GM23338 (cell line): ENCODE results near the gene KCNIP3. TPM values are rescaled to one million over a fixed set of nuclear protein-coding genes. Genes with fewer than 3 reads are reported as not detected.

Experiments used
- ATAC-seq: fragments of 200-7000 bp; cut with Tn5 transposase; 3 replicates; pipeline ENCODE4 v1.9.1; 2020
- DNase-seq: peaks from one replicate; pipeline ENCODE4 v3.0.0-alpha.2; 2015; ENCODE audit warnings: low spot score
- H2AFZ ChIP-seq: fragments of 200-600 bp; sonication (generic); 2 replicates; pipeline ENCODE4 v1.8.0; 2016; ENCODE audit warnings: antibody characterized with exemption, mild to moderate bottlenecking, moderate library complexity
- H3F3A ChIP-seq: fragments of 200-600 bp; sonication (generic); replicated peaks from 2 replicates; pipeline ENCODE4 v1.8.0; 2017; ENCODE audit warnings: antibody characterized with exemption, mixed run types, low read depth
- H3K27ac ChIP-seq: fragments of 200-600 bp; sonication (generic); 2 replicates; pipeline ENCODE4 v1.6.1; 2016; ENCODE audit warnings: low read depth
- H3K27me3 ChIP-seq: fragments of 200-600 bp; sonication (generic); 2 replicates; pipeline ENCODE4 v1.8.0; 2016; ENCODE audit warnings: mild to moderate bottlenecking, mixed run types, moderate library complexity; ENCODE audit not compliant: insufficient read depth
- H3K36me3 ChIP-seq: fragments of 200-600 bp; sonication (generic); 2 replicates; pipeline ENCODE4 v1.8.0; 2016; ENCODE audit warnings: mild to moderate bottlenecking; ENCODE audit not compliant: insufficient read depth
- H3K4me1 ChIP-seq: fragments of 200-600 bp; sonication (generic); 2 replicates; pipeline ENCODE4 v1.8.0; 2016; ENCODE audit warnings: mild to moderate bottlenecking, moderate library complexity; ENCODE audit not compliant: insufficient read depth
- H3K4me2 ChIP-seq: fragments of 200-600 bp; sonication (generic); 2 replicates; pipeline ENCODE4 v1.7.1; 2017; ENCODE audit warnings: mixed run types
- H3K4me3 ChIP-seq: fragments of 200-600 bp; sonication (generic); 2 replicates; pipeline ENCODE4 v1.6.1; 2016; ENCODE audit warnings: mixed run types
- H3K79me2 ChIP-seq: fragments of 200-600 bp; sonication (generic); replicated peaks from 2 replicates; pipeline ENCODE4 v1.8.0; 2017; ENCODE audit warnings: mild to moderate bottlenecking; ENCODE audit not compliant: insufficient read depth
- H3K9me2 ChIP-seq: fragments of 200-600 bp; sonication (generic); 2 replicates; pipeline ENCODE4 v1.8.0; 2017; ENCODE audit not compliant: insufficient read depth
- H4K20me1 ChIP-seq: fragments of 200-600 bp; sonication (generic); replicated peaks from 2 replicates; pipeline ENCODE4 v1.8.0; 2017; ENCODE audit warnings: mild to moderate bottlenecking; ENCODE audit not compliant: insufficient read depth
- H3K27ac Mint-ChIP-seq: 2 replicates; pipeline ENCODE4 v1.8.0; 2020; ENCODE audit warnings: inconsistent platforms, mild to moderate bottlenecking, moderate library complexity, mixed read lengths
- H3K27me3 Mint-ChIP-seq: 3 replicates; pipeline ENCODE4 v1.8.0; 2022; ENCODE audit warnings: low read depth, mild to moderate bottlenecking, moderate library complexity, mixed read lengths, inconsistent platforms; ENCODE audit not compliant: insufficient read depth, poor library complexity
- H3K36me3 Mint-ChIP-seq: 3 replicates; pipeline ENCODE4 v1.8.0; 2021; ENCODE audit warnings: low read depth, mild to moderate bottlenecking, inconsistent platforms, moderate library complexity, mixed read lengths
- H3K4me1 Mint-ChIP-seq: 3 replicates; pipeline ENCODE4 v1.8.0; 2020; ENCODE audit warnings: mild to moderate bottlenecking, inconsistent platforms, mixed read lengths
- H3K4me3 Mint-ChIP-seq: 3 replicates; pipeline ENCODE4 v1.8.0; 2021; ENCODE audit warnings: moderate library complexity, mild to moderate bottlenecking, inconsistent platforms, mixed read lengths
- H3K9me3 Mint-ChIP-seq: 3 replicates; pipeline ENCODE4 v1.8.0; 2020; ENCODE audit warnings: moderate library complexity, mild to moderate bottlenecking, inconsistent platforms, mixed read lengths
- CREB1 ChIP-seq: fragments of 250-450 bp; sonication (Bioruptor Pico); IDR thresholded peaks from 2 replicates; pipeline ENCODE4 v1.5.0; 2020; ENCODE audit warnings: low read depth, mild to moderate bottlenecking, moderate library complexity
- EZH2 ChIP-seq: fragments of 200-600 bp; sonication (generic); IDR thresholded peaks from one replicate; pipeline ENCODE4 v1.8.0; 2017; ENCODE audit warnings: antibody characterized with exemption, mild to moderate bottlenecking, low read depth; ENCODE audit not compliant: unreplicated experiment
- EZH2phosphoT487 ChIP-seq: fragments of 200-600 bp; sonication (generic); IDR thresholded peaks from one replicate; pipeline ENCODE4 v1.8.1; 2018; ENCODE audit warnings: antibody characterized with exemption; ENCODE audit not compliant: unreplicated experiment
- JUNB ChIP-seq: IDR thresholded peaks from one replicate; pipeline ENCODE4 v1.6.1; 2016; ENCODE audit warnings: antibody characterized with exemption; ENCODE audit not compliant: unreplicated experiment
- NANOG ChIP-seq: IDR thresholded peaks from 2 replicates; pipeline ENCODE4 v1.6.1; 2016; ENCODE audit warnings: antibody characterized with exemption, borderline replicate concordance
- POLR2AphosphoS5 ChIP-seq: IDR thresholded peaks from 2 replicates; pipeline ENCODE4 v1.6.1; 2016; ENCODE audit warnings: antibody characterized with exemption, low read depth
- STAT1 ChIP-seq: IDR thresholded peaks from one replicate; pipeline ENCODE4 v1.6.1; 2016; ENCODE audit warnings: antibody characterized with exemption; ENCODE audit not compliant: unreplicated experiment
- ZNF114 ChIP-seq: fragments of 250-450 bp; sonication (Bioruptor Pico); IDR thresholded peaks from 2 replicates; pipeline ENCODE4 v1.5.0; 2020; ENCODE audit warnings: mild to moderate bottlenecking, moderate library complexity
- ZNF331 ChIP-seq: fragments of 250-450 bp; sonication (Bioruptor Pico); IDR thresholded peaks from 2 replicates; pipeline ENCODE4 v1.5.0; 2020; ENCODE audit warnings: low read depth, mild to moderate bottlenecking, moderate library complexity
- polyA plus RNA-seq: library from polyadenylated mRNA; unstranded; fragments of >200 nt; fragmentation: Nextera tagmentation; extraction: Ambion mirVana; gene quantifications from 2 replicates; pipeline ENCODE4 v1.2.1, GENCODE V29; 2016
- total RNA-seq: library from RNA; depleted of rRNA; stranded (reverse); fragments of >200 nt; shearing (Covaris generic); gene quantifications from 2 replicates; pipeline ENCODE4 v1.2.3, GENCODE V29; 2014
- TF ChIP-seq, protein P1 (sequence below): fragments of 250-450 bp; sonication (Bioruptor Pico); IDR thresholded peaks from 2 replicates; pipeline ENCODE4 v1.5.0; 2020; ENCODE audit warnings: mild to moderate bottlenecking, moderate library complexity
- TF ChIP-seq, protein P2 (sequence below): IDR thresholded peaks from 2 replicates; pipeline ENCODE4 v1.6.1; 2016; ENCODE audit warnings: antibody characterized with exemption
- TF ChIP-seq, protein P3 (sequence below): IDR thresholded peaks from one replicate; pipeline ENCODE4 v1.6.1; 2018; ENCODE audit warnings: antibody characterized with exemption; ENCODE audit not compliant: unreplicated experiment

KCNIP3 gene
- total and polyA plus RNA-seq, 2 experiments from 2014 or later, result 0.32 to 0.83 TPM

DNA sequence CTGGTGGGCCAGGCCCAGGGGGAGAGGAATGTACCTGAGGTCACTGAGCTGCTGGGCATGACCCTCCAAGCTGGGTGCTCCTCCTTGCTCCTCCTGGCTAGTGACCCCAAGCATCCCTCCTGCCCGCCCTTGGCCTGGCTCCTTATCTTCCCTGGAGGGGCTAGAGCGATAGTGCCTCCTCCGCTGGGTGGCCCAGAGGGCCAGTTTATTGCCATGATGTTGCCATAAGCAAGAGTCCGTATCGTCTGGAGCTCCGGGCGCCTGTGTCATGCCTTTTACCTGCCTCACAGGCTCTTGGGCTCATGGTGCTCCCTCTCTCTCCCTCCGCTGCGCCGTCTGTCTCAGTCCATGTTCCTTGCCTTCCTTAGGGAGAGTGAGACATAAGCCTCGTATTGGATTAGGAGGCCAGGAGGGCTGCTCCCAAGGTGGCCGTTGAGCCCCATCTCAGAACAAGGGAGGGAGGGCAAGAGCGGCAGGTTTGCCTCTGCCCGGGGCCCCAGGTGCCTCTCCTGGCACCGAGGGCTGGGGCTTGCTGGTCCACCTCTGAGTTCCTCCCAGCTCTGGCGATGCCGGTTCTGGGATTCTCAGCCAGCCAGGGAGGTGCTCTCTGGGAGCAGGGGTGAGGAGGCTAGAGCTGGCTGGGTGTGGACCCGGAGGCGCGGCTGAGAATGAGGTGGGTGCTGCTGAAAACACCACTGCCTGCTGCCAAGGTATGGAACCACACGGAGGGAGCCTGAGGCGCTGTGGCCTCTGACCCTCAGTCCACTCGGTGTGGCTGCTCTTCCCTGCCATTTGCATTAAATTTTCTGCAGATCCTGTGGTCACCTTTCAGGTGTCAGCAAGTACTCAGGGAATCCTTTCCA, 22.6 kb downstream of the KCNIP3 start:
- no peak overlapping the region for H3K27ac Mint-ChIP-seq
- Histone ChIP-seq H3K4me1 (no peaks in the 10 kb centered on the region), H3K79me2 (no peaks in the 10 kb centered on the region), H2AFZ (no peak overlapping the region), H3K36me3 (no peaks in the 10 kb centered on the region), H4K20me1 (no peaks in the 10 kb centered on the region), H3K27ac (no peak overlapping the region), H3K9me2 (no peaks in the 10 kb centered on the region), H3K27me3 (no peaks in the 10 kb centered on the region), H3F3A (no peaks in the 10 kb centered on the region), H3K4me2 (no peak overlapping the region), H3K4me3 (no peak overlapping the region)
- peaks cover 8% of the 10 kb centered on the region for H3K27me3 Mint-ChIP-seq
- DNase-seq (no peak), ATAC-seq (no peak)
- no peaks in the 10 kb centered on the region for H3K9me3 Mint-ChIP-seq
- H3K4me1 Mint-ChIP-seq, result peaks cover 3% of the 10 kb centered on the region
- H3K36me3 Mint-ChIP-seq, result no peaks in the 10 kb centered on the region; the same call in 2 of the 3 replicates
- TF ChIP-seq ZNF331 (no peak), ZNF114 (CRISPR knock-in tag) (no peak), EZH2phosphoT487 (no peak), POLR2AphosphoS5 (no peak), NANOG (no peak), EZH2 (no peak), JUNB (no peak), STAT1 (no peak), CREB1 (CRISPR knock-in tag) (no peak)
- TF ChIP-seq, protein P1, sequence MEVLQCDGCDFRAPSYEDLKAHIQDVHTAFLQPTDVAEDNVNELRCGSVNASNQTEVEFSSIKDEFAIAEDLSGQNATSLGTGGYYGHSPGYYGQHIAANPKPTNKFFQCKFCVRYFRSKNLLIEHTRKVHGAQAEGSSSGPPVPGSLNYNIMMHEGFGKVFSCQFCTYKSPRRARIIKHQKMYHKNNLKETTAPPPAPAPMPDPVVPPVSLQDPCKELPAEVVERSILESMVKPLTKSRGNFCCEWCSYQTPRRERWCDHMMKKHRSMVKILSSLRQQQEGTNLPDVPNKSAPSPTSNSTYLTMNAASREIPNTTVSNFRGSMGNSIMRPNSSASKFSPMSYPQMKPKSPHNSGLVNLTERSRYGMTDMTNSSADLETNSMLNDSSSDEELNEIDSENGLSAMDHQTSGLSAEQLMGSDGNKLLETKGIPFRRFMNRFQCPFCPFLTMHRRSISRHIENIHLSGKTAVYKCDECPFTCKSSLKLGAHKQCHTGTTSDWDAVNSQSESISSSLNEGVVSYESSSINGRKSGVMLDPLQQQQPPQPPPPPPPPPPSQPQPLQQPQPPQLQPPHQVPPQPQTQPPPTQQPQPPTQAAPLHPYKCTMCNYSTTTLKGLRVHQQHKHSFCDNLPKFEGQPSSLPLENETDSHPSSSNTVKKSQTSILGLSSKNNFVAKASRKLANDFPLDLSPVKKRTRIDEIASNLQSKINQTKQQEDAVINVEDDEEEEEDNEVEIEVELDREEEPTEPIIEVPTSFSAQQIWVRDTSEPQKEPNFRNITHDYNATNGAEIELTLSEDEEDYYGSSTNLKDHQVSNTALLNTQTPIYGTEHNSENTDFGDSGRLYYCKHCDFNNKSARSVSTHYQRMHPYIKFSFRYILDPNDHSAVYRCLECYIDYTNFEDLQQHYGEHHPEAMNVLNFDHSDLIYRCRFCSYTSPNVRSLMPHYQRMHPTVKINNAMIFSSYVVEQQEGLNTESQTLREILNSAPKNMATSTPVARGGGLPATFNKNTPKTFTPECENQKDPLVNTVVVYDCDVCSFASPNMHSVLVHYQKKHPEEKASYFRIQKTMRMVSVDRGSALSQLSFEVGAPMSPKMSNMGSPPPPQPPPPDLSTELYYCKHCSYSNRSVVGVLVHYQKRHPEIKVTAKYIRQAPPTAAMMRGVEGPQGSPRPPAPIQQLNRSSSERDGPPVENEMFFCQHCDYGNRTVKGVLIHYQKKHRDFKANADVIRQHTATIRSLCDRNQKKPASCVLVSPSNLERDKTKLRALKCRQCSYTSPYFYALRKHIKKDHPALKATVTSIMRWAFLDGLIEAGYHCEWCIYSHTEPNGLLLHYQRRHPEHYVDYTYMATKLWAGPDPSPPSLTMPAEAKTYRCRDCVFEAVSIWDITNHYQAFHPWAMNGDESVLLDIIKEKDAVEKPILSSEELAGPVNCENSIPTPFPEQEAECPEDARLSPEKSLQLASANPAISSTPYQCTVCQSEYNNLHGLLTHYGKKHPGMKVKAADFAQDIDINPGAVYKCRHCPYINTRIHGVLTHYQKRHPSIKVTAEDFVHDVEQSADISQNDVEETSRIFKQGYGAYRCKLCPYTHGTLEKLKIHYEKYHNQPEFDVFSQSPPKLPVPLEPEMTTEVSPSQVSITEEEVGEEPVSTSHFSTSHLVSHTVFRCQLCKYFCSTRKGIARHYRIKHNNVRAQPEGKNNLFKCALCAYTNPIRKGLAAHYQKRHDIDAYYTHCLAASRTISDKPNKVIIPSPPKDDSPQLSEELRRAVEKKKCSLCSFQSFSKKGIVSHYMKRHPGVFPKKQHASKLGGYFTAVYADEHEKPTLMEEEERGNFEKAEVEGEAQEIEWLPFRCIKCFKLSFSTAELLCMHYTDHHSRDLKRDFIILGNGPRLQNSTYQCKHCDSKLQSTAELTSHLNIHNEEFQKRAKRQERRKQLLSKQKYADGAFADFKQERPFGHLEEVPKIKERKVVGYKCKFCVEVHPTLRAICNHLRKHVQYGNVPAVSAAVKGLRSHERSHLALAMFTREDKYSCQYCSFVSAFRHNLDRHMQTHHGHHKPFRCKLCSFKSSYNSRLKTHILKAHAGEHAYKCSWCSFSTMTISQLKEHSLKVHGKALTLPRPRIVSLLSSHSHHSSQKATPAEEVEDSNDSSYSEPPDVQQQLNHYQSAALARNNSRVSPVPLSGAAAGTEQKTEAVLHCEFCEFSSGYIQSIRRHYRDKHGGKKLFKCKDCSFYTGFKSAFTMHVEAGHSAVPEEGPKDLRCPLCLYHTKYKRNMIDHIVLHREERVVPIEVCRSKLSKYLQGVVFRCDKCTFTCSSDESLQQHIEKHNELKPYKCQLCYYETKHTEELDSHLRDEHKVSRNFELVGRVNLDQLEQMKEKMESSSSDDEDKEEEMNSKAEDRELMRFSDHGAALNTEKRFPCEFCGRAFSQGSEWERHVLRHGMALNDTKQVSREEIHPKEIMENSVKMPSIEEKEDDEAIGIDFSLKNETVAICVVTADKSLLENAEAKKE, result no peak
- TF ChIP-seq, protein P2, sequence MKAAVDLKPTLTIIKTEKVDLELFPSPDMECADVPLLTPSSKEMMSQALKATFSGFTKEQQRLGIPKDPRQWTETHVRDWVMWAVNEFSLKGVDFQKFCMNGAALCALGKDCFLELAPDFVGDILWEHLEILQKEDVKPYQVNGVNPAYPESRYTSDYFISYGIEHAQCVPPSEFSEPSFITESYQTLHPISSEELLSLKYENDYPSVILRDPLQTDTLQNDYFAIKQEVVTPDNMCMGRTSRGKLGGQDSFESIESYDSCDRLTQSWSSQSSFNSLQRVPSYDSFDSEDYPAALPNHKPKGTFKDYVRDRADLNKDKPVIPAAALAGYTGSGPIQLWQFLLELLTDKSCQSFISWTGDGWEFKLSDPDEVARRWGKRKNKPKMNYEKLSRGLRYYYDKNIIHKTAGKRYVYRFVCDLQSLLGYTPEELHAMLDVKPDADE, result no peak
- TF ChIP-seq, protein P3, sequence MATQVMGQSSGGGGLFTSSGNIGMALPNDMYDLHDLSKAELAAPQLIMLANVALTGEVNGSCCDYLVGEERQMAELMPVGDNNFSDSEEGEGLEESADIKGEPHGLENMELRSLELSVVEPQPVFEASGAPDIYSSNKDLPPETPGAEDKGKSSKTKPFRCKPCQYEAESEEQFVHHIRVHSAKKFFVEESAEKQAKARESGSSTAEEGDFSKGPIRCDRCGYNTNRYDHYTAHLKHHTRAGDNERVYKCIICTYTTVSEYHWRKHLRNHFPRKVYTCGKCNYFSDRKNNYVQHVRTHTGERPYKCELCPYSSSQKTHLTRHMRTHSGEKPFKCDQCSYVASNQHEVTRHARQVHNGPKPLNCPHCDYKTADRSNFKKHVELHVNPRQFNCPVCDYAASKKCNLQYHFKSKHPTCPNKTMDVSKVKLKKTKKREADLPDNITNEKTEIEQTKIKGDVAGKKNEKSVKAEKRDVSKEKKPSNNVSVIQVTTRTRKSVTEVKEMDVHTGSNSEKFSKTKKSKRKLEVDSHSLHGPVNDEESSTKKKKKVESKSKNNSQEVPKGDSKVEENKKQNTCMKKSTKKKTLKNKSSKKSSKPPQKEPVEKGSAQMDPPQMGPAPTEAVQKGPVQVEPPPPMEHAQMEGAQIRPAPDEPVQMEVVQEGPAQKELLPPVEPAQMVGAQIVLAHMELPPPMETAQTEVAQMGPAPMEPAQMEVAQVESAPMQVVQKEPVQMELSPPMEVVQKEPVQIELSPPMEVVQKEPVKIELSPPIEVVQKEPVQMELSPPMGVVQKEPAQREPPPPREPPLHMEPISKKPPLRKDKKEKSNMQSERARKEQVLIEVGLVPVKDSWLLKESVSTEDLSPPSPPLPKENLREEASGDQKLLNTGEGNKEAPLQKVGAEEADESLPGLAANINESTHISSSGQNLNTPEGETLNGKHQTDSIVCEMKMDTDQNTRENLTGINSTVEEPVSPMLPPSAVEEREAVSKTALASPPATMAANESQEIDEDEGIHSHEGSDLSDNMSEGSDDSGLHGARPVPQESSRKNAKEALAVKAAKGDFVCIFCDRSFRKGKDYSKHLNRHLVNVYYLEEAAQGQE, result no peak
- no peak overlapping the region for H3K4me3 Mint-ChIP-seq
